Panc1 (cell line): ENCODE results near the gene ACAD9. TPM values are rescaled to one million over a fixed set of nuclear protein-coding genes. Genes with fewer than 3 reads are reported as not detected.
A peak's percentile ranks its signal among the peaks of the same experiment; 100 is the strongest.

ENCODE experiments used
- ATAC-seq: fragments of 200-7000 bp; cut with Tn5 transposase; 2 replicates; pipeline ENCODE4 v1.9.1; 2020; ENCODE audit warnings: mild to moderate bottlenecking, moderate library complexity
- BruUV-seq: library from RNA; stranded (reverse); fragments of 400-500 nt; replicated peaks from 2 replicates; lab custom pipeline; 2021; lab: Mats Ljungman, UMichigan
- CTCF ChIA-PET: fragments of 300-600 bp; sonication (Branson Sonifier 250); formaldehyde crosslinking; loops from one replicate; lab custom pipeline; 2022; ENCODE audit warnings: antibody characterized with exemption; lab: Charles Lee
- POLR2A ChIA-PET: fragments of 300-600 bp; sonication (Branson Sonifier 250); formaldehyde crosslinking; loops from one replicate; lab custom pipeline; 2022; ENCODE audit warnings: antibody characterized with exemption; lab: Charles Lee
- DNase-seq: peaks from one replicate; pipeline ENCODE4 v3.0.0-alpha.2; 2010; ENCODE audit warnings: low read depth, low spot score
- H3K27ac ChIP-seq: 2 replicates; pipeline ENCODE4 v1.5.1; 2011; ENCODE audit warnings: mild to moderate bottlenecking, low read length, inconsistent platforms
- H3K27me3 ChIP-seq: fragments of 200-500 bp; sonication (Bioruptor generic); 2 replicates; pipeline ENCODE4 v1.6.0; 2014; ENCODE audit warnings: low read length, inconsistent platforms; ENCODE audit not compliant: control insufficient read depth, insufficient read depth
- H3K36me3 ChIP-seq: fragments of 200-500 bp; sonication (Bioruptor generic); 2 replicates; pipeline ENCODE4 v1.5.1; 2014; ENCODE audit warnings: inconsistent platforms, mild to moderate bottlenecking, low read length, moderate library complexity; ENCODE audit not compliant: control insufficient read depth, insufficient read depth
- H3K4me1 ChIP-seq: 2 replicates; pipeline ENCODE4 v1.5.1; 2011; ENCODE audit warnings: inconsistent platforms, mild to moderate bottlenecking, low read length, moderate library complexity; ENCODE audit not compliant: control insufficient read depth, insufficient read depth
- H3K4me3 ChIP-seq, 2 experiments: 2 replicates each; pipeline ENCODE4 v1.5.1; 2011 to 2012; ENCODE audit warnings: low read depth in 2 of 2, low read length in 2 of 2, mild to moderate bottlenecking in 2 of 2, inconsistent platforms in 1 of 2, moderate library complexity in 1 of 2
- H3K9me3 ChIP-seq: fragments of 200-500 bp; sonication (Bioruptor generic); 2 replicates; pipeline ENCODE4 v1.5.1; 2014; ENCODE audit warnings: low read depth, mild to moderate bottlenecking, inconsistent platforms, low read length, moderate library complexity; ENCODE audit not compliant: control insufficient read depth, insufficient read depth
- CTCF ChIP-seq: fragments of 450-650 bp; IDR thresholded peaks from 2 replicates; pipeline ENCODE4 v1.5.1; 2017; ENCODE audit warnings: mild to moderate bottlenecking
- POLR2AphosphoS5 ChIP-seq: IDR thresholded peaks from 2 replicates; pipeline ENCODE4 v1.6.1; 2012; ENCODE audit warnings: mild to moderate bottlenecking, low read depth, low read length, moderate library complexity
- REST ChIP-seq, 2 experiments: IDR thresholded peaks; 2 replicates each; pipeline ENCODE4 v1.6.1; 2011 to 2012; ENCODE audit warnings: low read depth in 2 of 2, control low read depth in 1 of 2, low read length in 1 of 2, mild to moderate bottlenecking in 1 of 2, moderate library complexity in 1 of 2; ENCODE audit not compliant: insufficient read depth in 1 of 2
- SIN3A ChIP-seq: IDR thresholded peaks from 2 replicates; pipeline ENCODE4 v1.6.1; 2012; ENCODE audit warnings: low read depth, mild to moderate bottlenecking, low read length, moderate library complexity, borderline replicate concordance; ENCODE audit not compliant: insufficient read depth
- TCF7L2 ChIP-seq: IDR thresholded peaks from 2 replicates; pipeline ENCODE4 v1.6.1; 2011; ENCODE audit warnings: mild to moderate bottlenecking, low read depth, low read length, inconsistent platforms
- in situ Hi-C: cut with HindIII; loops from 2 replicates; pipeline ENCODE4 v1.10.0; 2016; ENCODE audit warnings: low sequenced_read_pairs, low pct_unique_long_range_greater_than_20kb
- intact Hi-C: fragments of 100-400 bp; cut with micrococcal nuclease; formaldehyde crosslinking; loops from one replicate; pipeline ENCODE4 v1.10.0; 2022; ENCODE audit not compliant: unreplicated experiment
- total RNA-seq: library from RNA; stranded (reverse); gene quantifications from one replicate; pipeline ENCODE4 v1.2.1, GENCODE V29; 2021; ENCODE audit not compliant: unreplicated experiment

Gene ACAD9
- total RNA-seq, 1 experiment from 2014 or later, result 70.9 TPM

GRCh38 chr3:128907706-128908445 is 28.5 kb downstream of the ACAD9 start:
- Histone ChIP-seq H3K36me3 (peaks cover 19% of the 10 kb centered on the region), H3K27ac (no peak overlapping the region), H3K27me3 (no peaks in the 10 kb centered on the region), H3K9me3 (no peaks in the 10 kb centered on the region), H3K4me1 (no peaks in the 10 kb centered on the region), H3K4me3 (no peak overlapping the region)
- CTCF ChIA-PET, result no interaction called here
- intact Hi-C loops, result no loop called here
- POLR2A ChIA-PET, result no interaction called here
- in situ Hi-C loops, result no loop called here
- TF ChIP-seq SIN3A, result no peak
- BruUV-seq, result no TSS peak
- ATAC-seq (peak; percentile 10; the same call in 1 of the 2 replicates), DNase-seq (no peak)

- ChIA-PET POLR2A (no interaction called here), CTCF (no interaction called here)
- no peaks in the 10 kb centered on the region for H3K4me1 ChIP-seq
- ATAC-seq (no peak), DNase-seq (no peak)
- H3K27ac ChIP-seq, result no peak overlapping the region
- in situ Hi-C loops (no loop called here), intact Hi-C loops (no loop called here)
- H3K4me3 ChIP-seq, result no peak overlapping the region
- no peak for TF ChIP-seq REST (IDR thresholded peaks at IDR 0.05; ENCODE audit: insufficient read depth in 1 of 2, low read depth in 2 of 2, low read length in 1 of 2)
- TF ChIP-seq TCF7L2, result no peak
- no peak for TF ChIP-seq CTCF
- no peak for TF ChIP-seq POLR2AphosphoS5
- no peak for TF ChIP-seq SIN3A
- no peaks in the 10 kb centered on the region for H3K9me3 ChIP-seq
- H3K27me3 ChIP-seq, result no peaks in the 10 kb centered on the region
- BruUV-seq, result no TSS peak
- H3K36me3 ChIP-seq, result peaks cover 21% of the 10 kb centered on the region
Observed at GRCh38 chr3:128908951-128909350, 29.5 kb downstream of the ACAD9 start.

- POLR2A ChIA-PET, result no interaction called here
- ATAC-seq (no peak), DNase-seq (no peak)
- CTCF ChIA-PET, result no interaction called here
- Histone ChIP-seq H3K4me1 (no peaks in the 10 kb centered on the region), H3K9me3 (no peaks in the 10 kb centered on the region), H3K4me3 (no peak overlapping the region), H3K27me3 (no peaks in the 10 kb centered on the region), H3K36me3 (peaks cover 21% of the 10 kb centered on the region), H3K27ac (no peak overlapping the region)
- in situ Hi-C loops (no loop called here), intact Hi-C loops (no loop called here)
- TF ChIP-seq TCF7L2, result no peak
- TF ChIP-seq REST (IDR thresholded peaks at IDR 0.05; ENCODE audit: insufficient read depth in 1 of 2, low read depth in 2 of 2, low read length in 1 of 2), result no peak
- TF ChIP-seq POLR2AphosphoS5, result no peak
- no peak for TF ChIP-seq CTCF
- no peak for TF ChIP-seq SIN3A
- BruUV-seq, result no TSS peak
Observed at GRCh38 chr3:128910006-128910405, 30.6 kb downstream of the ACAD9 start.
